Spleen (tissue), 7 donors: ENCODE measurements around the gene BACE2.
"Not testable (repeated sequence)": the region's sequence is repeated elsewhere in the genome, so short reads cannot be mapped to it uniquely, and the experiment has no call there.

ENCODE experiments used
- POLR2A ChIP-seq, 3 donors: fragments of 450-650 bp; IDR thresholded peaks; one replicate each; pipeline ENCODE4 v1.5.1; 2017; ENCODE audit warnings: antibody characterized with exemption in 3 of 3, mild to moderate bottlenecking in 1 of 3
- TF ChIP-seq, protein P1 (sequence below), 11 experiments: fragments of 200-600 bp in 7 of 11; fragments of 450-650 bp in 4 of 11; sonication (generic) in 4 of 11; IDR thresholded peaks in 8 of 11; conservative IDR thresholded peaks in 3 of 11; 1 replicate in 7 of 11; 2 replicates in 4 of 11; pipeline versions ENCODE4 v1.4.0 to v1.8.0; 2016 to 2021; ENCODE audit warnings: antibody characterized with exemption in 11 of 11, inconsistent platforms in 4 of 11, mild to moderate bottlenecking in 1 of 11
- donor health status: DM: no; HTN: no; CAD: no; lungs with moderate emphysema.
- donor health status: DM: no; HTN: no; CAD: no.
- donor health status: DM: no; HTN: no; CAD: no.

DNA sequence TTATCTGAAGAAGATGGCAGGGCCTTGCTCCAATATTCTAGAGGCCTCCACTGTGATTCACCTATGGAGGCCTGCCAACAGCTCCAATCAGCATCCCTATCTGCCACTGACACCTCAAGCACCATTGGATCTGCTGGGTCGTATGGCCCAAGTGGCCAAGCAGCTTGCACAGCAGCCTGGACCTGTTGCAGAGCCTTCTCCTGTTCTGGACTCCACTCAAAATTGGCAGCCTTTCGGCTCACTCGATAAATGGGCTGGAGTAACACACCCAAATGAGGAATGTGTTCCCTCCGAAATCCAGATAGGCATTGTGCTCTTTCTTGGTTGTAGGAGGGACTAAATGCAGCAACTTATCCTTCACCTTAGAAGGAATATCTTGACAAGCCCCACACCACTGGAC, 24.6 kb downstream of the BACE2 start:
- not testable (repeated sequence) for TF ChIP-seq POLR2A (IDR thresholded peaks at IDR 0.05)
- TF ChIP-seq, protein P1, sequence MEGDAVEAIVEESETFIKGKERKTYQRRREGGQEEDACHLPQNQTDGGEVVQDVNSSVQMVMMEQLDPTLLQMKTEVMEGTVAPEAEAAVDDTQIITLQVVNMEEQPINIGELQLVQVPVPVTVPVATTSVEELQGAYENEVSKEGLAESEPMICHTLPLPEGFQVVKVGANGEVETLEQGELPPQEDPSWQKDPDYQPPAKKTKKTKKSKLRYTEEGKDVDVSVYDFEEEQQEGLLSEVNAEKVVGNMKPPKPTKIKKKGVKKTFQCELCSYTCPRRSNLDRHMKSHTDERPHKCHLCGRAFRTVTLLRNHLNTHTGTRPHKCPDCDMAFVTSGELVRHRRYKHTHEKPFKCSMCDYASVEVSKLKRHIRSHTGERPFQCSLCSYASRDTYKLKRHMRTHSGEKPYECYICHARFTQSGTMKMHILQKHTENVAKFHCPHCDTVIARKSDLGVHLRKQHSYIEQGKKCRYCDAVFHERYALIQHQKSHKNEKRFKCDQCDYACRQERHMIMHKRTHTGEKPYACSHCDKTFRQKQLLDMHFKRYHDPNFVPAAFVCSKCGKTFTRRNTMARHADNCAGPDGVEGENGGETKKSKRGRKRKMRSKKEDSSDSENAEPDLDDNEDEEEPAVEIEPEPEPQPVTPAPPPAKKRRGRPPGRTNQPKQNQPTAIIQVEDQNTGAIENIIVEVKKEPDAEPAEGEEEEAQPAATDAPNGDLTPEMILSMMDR (IDR thresholded peaks at IDR 0.05 in 8 of 11, conservative IDR thresholded peaks at IDR 0.05 in 3 of 11) = not testable (repeated sequence)
